PFSK-1 (cell line): ENCODE data around the gene MCCD1.

Experiments
- FOXP2 ChIP-seq: optimal IDR thresholded peaks from 2 replicates; pipeline ENCODE3; 2011; ENCODE audit warnings: borderline replicate concordance, control low read depth, inconsistent platforms; ENCODE audit not compliant: insufficient read depth; ENCODE audit errors: extremely low read length, extremely low read depth
- POLR2AphosphoS5 ChIP-seq: IDR thresholded peaks from 2 replicates; pipeline ENCODE4 v1.6.1; 2012; ENCODE audit warnings: low read depth, mild to moderate bottlenecking, control low read depth, low read length, moderate library complexity
- SIN3A ChIP-seq: IDR thresholded peaks from 2 replicates; pipeline ENCODE4 v1.6.1; 2012; ENCODE audit warnings: mild to moderate bottlenecking, low read length, moderate library complexity, borderline replicate concordance; ENCODE audit not compliant: insufficient read depth
- TAF1 ChIP-seq: IDR thresholded peaks from 2 replicates; pipeline ENCODE4 v1.6.1; 2012; ENCODE audit warnings: low read length, control low read depth, borderline replicate concordance; ENCODE audit not compliant: insufficient read depth
- TF ChIP-seq, protein P1 (sequence below), 2 experiments: IDR thresholded peaks; 2 replicates each; pipeline versions ENCODE4 v1.6.1 to v1.8.0; 2011 to 2012; ENCODE audit warnings: low read depth in 2 of 2, low read length in 2 of 2, control low read depth in 1 of 2, inconsistent platforms in 1 of 2, mild to moderate bottlenecking in 1 of 2, moderate library complexity in 1 of 2; ENCODE audit not compliant: insufficient read depth in 1 of 2

Gene MCCD1

DNA sequence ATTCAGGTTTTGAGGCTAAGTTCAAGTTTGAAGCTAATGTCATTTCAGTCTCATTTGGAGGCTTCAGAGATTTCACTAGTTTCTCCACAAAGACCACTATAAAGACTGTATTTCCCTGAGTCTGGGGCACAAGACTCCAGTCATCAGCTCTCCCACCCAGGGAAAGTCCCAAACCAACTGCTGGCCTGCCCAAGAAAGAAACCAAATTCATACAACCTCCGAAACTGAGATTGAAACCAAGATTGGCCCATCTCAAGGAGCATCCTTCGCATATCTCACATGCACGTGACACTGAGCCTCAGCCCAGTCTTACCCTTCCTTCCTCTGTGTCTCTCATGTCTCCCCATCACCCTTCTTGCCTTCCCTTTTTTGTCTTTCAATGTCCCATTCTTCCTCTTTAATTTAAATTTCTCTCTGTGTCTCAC lies 39.8 kb downstream of the MCCD1 start:
- TF ChIP-seq SIN3A (no peak), POLR2AphosphoS5 (no peak), TAF1 (no peak), FOXP2 (no peak)
- TF ChIP-seq, protein P1, sequence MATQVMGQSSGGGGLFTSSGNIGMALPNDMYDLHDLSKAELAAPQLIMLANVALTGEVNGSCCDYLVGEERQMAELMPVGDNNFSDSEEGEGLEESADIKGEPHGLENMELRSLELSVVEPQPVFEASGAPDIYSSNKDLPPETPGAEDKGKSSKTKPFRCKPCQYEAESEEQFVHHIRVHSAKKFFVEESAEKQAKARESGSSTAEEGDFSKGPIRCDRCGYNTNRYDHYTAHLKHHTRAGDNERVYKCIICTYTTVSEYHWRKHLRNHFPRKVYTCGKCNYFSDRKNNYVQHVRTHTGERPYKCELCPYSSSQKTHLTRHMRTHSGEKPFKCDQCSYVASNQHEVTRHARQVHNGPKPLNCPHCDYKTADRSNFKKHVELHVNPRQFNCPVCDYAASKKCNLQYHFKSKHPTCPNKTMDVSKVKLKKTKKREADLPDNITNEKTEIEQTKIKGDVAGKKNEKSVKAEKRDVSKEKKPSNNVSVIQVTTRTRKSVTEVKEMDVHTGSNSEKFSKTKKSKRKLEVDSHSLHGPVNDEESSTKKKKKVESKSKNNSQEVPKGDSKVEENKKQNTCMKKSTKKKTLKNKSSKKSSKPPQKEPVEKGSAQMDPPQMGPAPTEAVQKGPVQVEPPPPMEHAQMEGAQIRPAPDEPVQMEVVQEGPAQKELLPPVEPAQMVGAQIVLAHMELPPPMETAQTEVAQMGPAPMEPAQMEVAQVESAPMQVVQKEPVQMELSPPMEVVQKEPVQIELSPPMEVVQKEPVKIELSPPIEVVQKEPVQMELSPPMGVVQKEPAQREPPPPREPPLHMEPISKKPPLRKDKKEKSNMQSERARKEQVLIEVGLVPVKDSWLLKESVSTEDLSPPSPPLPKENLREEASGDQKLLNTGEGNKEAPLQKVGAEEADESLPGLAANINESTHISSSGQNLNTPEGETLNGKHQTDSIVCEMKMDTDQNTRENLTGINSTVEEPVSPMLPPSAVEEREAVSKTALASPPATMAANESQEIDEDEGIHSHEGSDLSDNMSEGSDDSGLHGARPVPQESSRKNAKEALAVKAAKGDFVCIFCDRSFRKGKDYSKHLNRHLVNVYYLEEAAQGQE (IDR thresholded peaks at IDR 0.05; ENCODE audit: insufficient read depth in 1 of 2, low read depth in 2 of 2, low read length in 2 of 2) = no peak

GRCh38 chr6:31569861-31570536 lies 41.2 kb downstream of the MCCD1 start:
- TF ChIP-seq FOXP2 (no peak), SIN3A (no peak), POLR2AphosphoS5 (no peak), TAF1 (no peak)
- TF ChIP-seq, protein P1 (IDR thresholded peaks at IDR 0.05; ENCODE audit: insufficient read depth in 1 of 2, low read depth in 2 of 2, low read length in 2 of 2) = no peak

DNA sequence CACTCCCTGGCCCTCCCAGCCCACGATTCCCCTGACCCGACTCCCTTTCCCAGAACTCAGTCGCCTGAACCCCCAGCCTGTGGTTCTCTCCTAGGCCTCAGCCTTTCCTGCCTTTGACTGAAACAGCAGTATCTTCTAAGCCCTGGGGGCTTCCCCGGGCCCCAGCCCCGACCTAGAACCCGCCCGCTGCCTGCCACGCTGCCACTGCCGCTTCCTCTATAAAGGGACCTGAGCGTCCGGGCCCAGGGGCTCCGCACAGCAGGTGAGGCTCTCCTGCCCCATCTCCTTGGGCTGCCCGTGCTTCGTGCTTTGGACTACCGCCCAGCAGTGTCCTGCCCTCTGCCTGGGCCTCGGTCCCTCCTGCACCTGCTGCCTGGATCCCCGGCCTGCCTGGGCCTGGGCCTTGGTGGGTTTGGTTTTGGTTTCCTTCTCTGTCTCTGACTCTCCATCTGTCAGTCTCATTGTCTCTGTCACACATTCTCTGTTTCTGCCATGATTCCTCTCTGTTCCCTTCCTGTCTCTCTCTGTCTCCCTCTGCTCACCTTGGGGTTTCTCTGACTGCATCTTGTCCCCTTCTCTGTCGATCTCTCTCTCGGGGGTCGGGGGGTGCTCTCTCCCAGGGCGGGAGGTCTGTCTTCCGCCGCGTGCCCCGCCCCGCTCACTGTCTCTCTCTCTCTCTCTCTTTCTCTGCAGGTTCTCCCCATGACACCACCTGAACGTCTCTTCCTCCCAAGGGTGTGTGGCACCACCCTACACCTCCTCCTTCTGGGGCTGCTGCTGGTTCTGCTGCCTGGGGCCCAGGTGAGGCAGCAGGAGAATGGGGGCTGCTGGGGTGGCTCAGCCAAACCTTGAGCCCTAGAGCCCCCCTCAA lies 43.5 kb downstream of the MCCD1 start, which contains the start of gene LTA:
LTA (plus strand) TSS at position 249 of the 871 bp plus-strand sequence; CDS start at position 703, 454 bp downstream.
- TF ChIP-seq SIN3A = no peak
- TF ChIP-seq POLR2AphosphoS5 = no peak
- TF ChIP-seq, protein P1 (IDR thresholded peaks at IDR 0.05; ENCODE audit: insufficient read depth in 1 of 2, low read depth in 2 of 2, low read length in 2 of 2) = no peak
- TF ChIP-seq FOXP2 = no peak
- TF ChIP-seq TAF1 = no peak

DNA sequence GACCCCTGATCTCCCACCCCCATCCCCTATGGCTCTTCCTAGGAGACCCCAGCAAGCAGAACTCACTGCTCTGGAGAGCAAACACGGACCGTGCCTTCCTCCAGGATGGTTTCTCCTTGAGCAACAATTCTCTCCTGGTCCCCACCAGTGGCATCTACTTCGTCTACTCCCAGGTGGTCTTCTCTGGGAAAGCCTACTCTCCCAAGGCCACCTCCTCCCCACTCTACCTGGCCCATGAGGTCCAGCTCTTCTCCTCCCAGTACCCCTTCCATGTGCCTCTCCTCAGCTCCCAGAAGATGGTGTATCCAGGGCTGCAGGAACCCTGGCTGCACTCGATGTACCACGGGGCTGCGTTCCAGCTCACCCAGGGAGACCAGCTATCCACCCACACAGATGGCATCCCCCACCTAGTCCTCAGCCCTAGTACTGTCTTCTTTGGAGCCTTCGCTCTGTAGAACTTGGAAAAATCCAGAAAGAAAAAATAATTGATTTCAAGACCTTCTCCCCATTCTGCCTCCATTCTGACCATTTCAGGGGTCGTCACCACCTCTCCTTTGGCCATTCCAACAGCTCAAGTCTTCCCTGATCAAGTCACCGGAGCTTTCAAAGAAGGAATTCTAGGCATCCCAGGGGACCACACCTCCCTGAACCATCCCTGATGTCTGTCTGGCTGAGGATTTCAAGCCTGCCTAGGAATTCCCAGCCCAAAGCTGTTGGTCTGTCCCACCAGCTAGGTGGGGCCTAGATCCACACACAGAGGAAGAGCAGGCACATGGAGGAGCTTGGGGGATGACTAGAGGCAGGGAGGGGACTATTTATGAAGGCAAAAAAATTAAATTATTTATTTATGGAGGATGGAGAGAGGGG lies 44.7 kb downstream of the MCCD1 start:
- TF ChIP-seq POLR2AphosphoS5 (no peak), FOXP2 (no peak), TAF1 (no peak), SIN3A (no peak)
- TF ChIP-seq, protein P1 (IDR thresholded peaks at IDR 0.05; ENCODE audit: insufficient read depth in 1 of 2, low read depth in 2 of 2, low read length in 2 of 2) = no peak
